BLaER1 treated with 17β-estradiol and CSF1 and Interleukin-3, amounts not matched to agents 10 nM and 100 nM (cell line): ENCODE results near the gene RAPGEF6.

Experiments
- H3K27ac ChIP-seq, 11 experiments: shearing (Covaris generic); formaldehyde crosslinking; 2 replicates each; pipeline ENCODE4 v1.8.1; 2022
- H3K27me3 ChIP-seq, 11 experiments: shearing (Covaris generic); formaldehyde crosslinking; 2 replicates each; pipeline ENCODE4 v1.8.1; 2022
- H3K36me3 ChIP-seq, 11 experiments: shearing (Covaris generic); formaldehyde crosslinking; 2 replicates each; pipeline ENCODE4 v1.8.1; 2022
- H3K4me1 ChIP-seq, 10 experiments: shearing (Covaris generic); formaldehyde crosslinking; 2 replicates each; pipeline ENCODE4 v1.8.1; 2022
- H3K4me2 ChIP-seq, 11 experiments: shearing (Covaris generic); formaldehyde crosslinking; 2 replicates each; pipeline ENCODE4 v1.8.1; 2022
- H3K4me3 ChIP-seq, 10 experiments: shearing (Covaris generic); formaldehyde crosslinking; 2 replicates each; pipeline ENCODE4 v1.8.1; 2022
- H3K9ac ChIP-seq, 11 experiments: shearing (Covaris generic); formaldehyde crosslinking; 2 replicates each; pipeline ENCODE4 v1.8.1; 2022
- H3K9me3 ChIP-seq, 11 experiments: shearing (Covaris generic); formaldehyde crosslinking; replicated peaks in 1 of 11; 2 replicates each; pipeline ENCODE4 v1.8.1; 2022
- H4K20me1 ChIP-seq, 11 experiments: shearing (Covaris generic); formaldehyde crosslinking; 2 replicates each; pipeline ENCODE4 v1.8.1; 2022
- Cebpa-rat ChIP-seq, 11 experiments: shearing (Covaris generic); IDR thresholded peaks; 2 replicates each; pipeline ENCODE4 v1.8.1; 2022

Gene RAPGEF6

DNA sequence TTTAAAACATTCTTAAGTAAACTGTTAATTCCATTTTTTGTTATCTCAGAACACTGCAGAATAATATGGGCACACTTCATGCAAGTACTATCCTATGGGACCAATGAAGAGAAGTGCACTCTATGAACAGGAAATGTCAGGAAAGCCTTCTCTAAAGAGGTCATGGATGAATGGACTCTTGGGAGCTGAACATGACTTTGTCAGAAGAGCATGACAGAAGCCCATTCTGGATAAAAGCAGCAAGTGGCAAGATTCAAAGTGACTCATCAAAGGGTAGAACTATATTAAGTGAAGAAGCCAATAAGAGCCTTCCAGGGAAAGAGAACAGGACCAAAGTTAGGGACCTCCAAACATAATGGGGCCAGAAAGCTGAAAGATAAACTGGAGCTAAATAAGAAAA lies 94.0 kb downstream of the RAPGEF6 start:
- TF ChIP-seq Cebpa-rat (IDR thresholded peaks at IDR 0.05) = no peak
- H3K4me1 ChIP-seq = peaks cover 42 to 66% (median 50%) of the 10 kb centered on the region in 10 experiments
- H4K20me1 ChIP-seq = no peaks in the 10 kb centered on the region; a peak in 1 of 22 replicates
- no peaks in the 10 kb centered on the region for H3K27me3 ChIP-seq
- peak overlapping the region; percentile 8 to 56 (median 42); a peak in 20 of 22 replicates for H3K4me2 ChIP-seq
- no peak overlapping the region for H3K9ac ChIP-seq
- H3K27ac ChIP-seq = peak overlapping the region in 2 of 11 experiments; percentile 17 to 20; a peak in 1 of 22 replicates
- peaks cover 0 to 9% (median 0%) of the 10 kb centered on the region in 11 experiments; a peak in 2 of 22 replicates for H3K9me3 ChIP-seq
- H3K4me3 ChIP-seq = no peak overlapping the region
- H3K36me3 ChIP-seq = peaks cover 44 to 86% (median 52%) of the 10 kb centered on the region in 11 experiments

DNA sequence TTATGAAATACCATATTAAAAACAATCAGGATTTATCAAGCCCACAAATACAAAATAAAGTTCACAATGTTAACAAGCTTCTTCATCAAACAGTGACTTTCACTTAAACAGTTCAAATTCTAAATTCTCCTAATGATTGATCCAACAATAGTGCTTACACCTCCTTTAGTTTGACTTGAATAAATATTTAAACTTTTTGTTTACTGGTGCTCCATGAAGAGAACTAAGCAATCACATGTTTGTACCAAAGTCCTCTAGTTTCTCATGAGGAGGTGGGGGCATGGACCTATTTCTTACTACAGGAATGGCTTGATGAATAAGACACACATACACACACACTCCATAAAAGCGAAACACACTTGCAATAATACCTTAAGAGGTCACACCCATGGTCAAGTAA lies 95.8 kb downstream of the RAPGEF6 start:
- Histone ChIP-seq H3K9ac (no peak overlapping the region), H3K9me3 (0 out of 22 replicates have a peak, but pooled peaks cover 0 to 5% (median 0%) of the 10 kb centered on the region in 11 experiments), H3K4me2 (peak overlapping the region in 1 of 11 experiments; percentile 68; a peak in 1 of 22 replicates), H3K27ac (peak overlapping the region in 2 of 11 experiments; percentile 31 to 44; a peak in 1 of 22 replicates), H3K4me3 (no peak overlapping the region), H4K20me1 (no peaks in the 10 kb centered on the region; a peak in 1 of 22 replicates), H3K4me1 (peaks cover 43 to 76% (median 51%) of the 10 kb centered on the region in 10 experiments), H3K27me3 (no peaks in the 10 kb centered on the region), H3K36me3 (peaks cover 29 to 76% (median 39%) of the 10 kb centered on the region in 11 experiments; a peak in 21 of 22 replicates)
- TF ChIP-seq Cebpa-rat (IDR thresholded peaks at IDR 0.05) = no peak

- Histone ChIP-seq H3K9me3 (0 out of 22 replicates have a peak, but pooled peaks cover 0 to 5% (median 0%) of the 10 kb centered on the region in 11 experiments), H3K9ac (no peak overlapping the region; a peak in 1 of 22 replicates), H3K4me1 (peaks cover 43 to 76% (median 55%) of the 10 kb centered on the region in 10 experiments), H4K20me1 (no peaks in the 10 kb centered on the region; a peak in 1 of 22 replicates), H3K27me3 (no peaks in the 10 kb centered on the region), H3K36me3 (peaks cover 27 to 71% (median 30%) of the 10 kb centered on the region in 11 experiments; a peak in 19 of 22 replicates), H3K27ac (peak overlapping the region in 8 of 11 experiments; percentile 24 to 59 (median 41); a peak in 12 of 22 replicates), H3K4me2 (peak overlapping the region in 9 of 11 experiments; percentile 8 to 73 (median 50); a peak in 17 of 22 replicates), H3K4me3 (no peak overlapping the region)
- TF ChIP-seq Cebpa-rat (IDR thresholded peaks at IDR 0.05) = peak in 7 of 11 experiments; percentile 60 to 96 (median 81); a peak in 11 of 22 replicates
These were observed 96.8 kb downstream of the RAPGEF6 start for GRCh38 chr5:131538177-131538593.

GRCh38 chr5:131536850-131537448 lies 98.1 kb downstream of the RAPGEF6 start:
- no peak overlapping the region for H3K4me3 ChIP-seq
- no peak overlapping the region for H3K9ac ChIP-seq
- H3K27me3 ChIP-seq = no peaks in the 10 kb centered on the region
- 0 out of 22 replicates have a peak, but pooled peaks cover 0 to 5% (median 0%) of the 10 kb centered on the region in 11 experiments for H3K9me3 ChIP-seq
- peak overlapping the region; percentile 23 to 73 (median 50); a peak in 20 of 22 replicates for H3K4me2 ChIP-seq
- peaks cover 21 to 63% (median 32%) of the 10 kb centered on the region in 11 experiments; a peak in 19 of 22 replicates for H3K36me3 ChIP-seq
- TF ChIP-seq Cebpa-rat (IDR thresholded peaks at IDR 0.05) = no peak
- H3K27ac ChIP-seq = peak overlapping the region in 10 of 11 experiments; percentile 9 to 65 (median 40); a peak in 13 of 22 replicates
- no peaks in the 10 kb centered on the region; a peak in 2 of 22 replicates for H4K20me1 ChIP-seq
- H3K4me1 ChIP-seq = peaks cover 48 to 75% (median 55%) of the 10 kb centered on the region in 10 experiments

GRCh38 chr5:131536211-131536826 lies 98.7 kb downstream of the RAPGEF6 start:
- no peak overlapping the region for H3K4me3 ChIP-seq
- H3K27me3 ChIP-seq = no peaks in the 10 kb centered on the region
- H3K36me3 ChIP-seq = peaks cover 15 to 63% (median 29%) of the 10 kb centered on the region in 11 experiments; a peak in 19 of 22 replicates
- H4K20me1 ChIP-seq = no peaks in the 10 kb centered on the region; a peak in 2 of 22 replicates
- peaks cover 43 to 70% (median 51%) of the 10 kb centered on the region in 10 experiments for H3K4me1 ChIP-seq
- peak overlapping the region; percentile 39 to 73 (median 50) for H3K4me2 ChIP-seq
- peak overlapping the region in 3 of 11 experiments; percentile 3 to 30 (median 25); a peak in 2 of 22 replicates for H3K9ac ChIP-seq
- H3K9me3 ChIP-seq = 0 out of 22 replicates have a peak, but pooled peaks cover 0 to 5% (median 0%) of the 10 kb centered on the region in 11 experiments
- TF ChIP-seq Cebpa-rat (IDR thresholded peaks at IDR 0.05) = no peak
- peak overlapping the region in 9 of 11 experiments; percentile 31 to 65 (median 43); a peak in 15 of 22 replicates for H3K27ac ChIP-seq

DNA sequence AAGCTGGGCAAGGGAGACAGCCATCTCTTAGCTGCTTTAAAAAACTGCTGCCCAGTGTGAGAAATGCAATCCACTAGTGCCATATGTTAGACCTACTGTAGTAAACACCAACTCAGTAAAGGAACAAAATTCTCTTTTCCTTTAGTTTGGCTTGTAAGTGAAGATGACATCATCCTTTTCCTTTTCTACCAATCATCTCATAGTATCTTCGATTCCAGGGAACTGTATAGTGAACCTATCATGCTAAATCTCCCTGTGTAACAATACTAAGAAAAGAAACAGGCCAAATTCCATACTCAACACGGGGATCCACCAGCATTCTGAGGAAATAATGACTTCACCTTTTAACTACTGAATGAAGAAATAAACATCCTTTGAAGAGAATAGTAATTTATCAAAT lies 100.1 kb downstream of the RAPGEF6 start:
- no peaks in the 10 kb centered on the region for H3K27me3 ChIP-seq
- no peaks in the 10 kb centered on the region; a peak in 1 of 22 replicates for H4K20me1 ChIP-seq
- peaks cover 30 to 68% (median 38%) of the 10 kb centered on the region in 10 experiments for H3K4me1 ChIP-seq
- 0 out of 22 replicates have a peak, but pooled peaks cover 0 to 5% (median 0%) of the 10 kb centered on the region in 11 experiments for H3K9me3 ChIP-seq
- no peak overlapping the region for H3K4me2 ChIP-seq
- no peak overlapping the region for H3K27ac ChIP-seq
- no peak overlapping the region for H3K4me3 ChIP-seq
- peaks cover 5 to 64% (median 30%) of the 10 kb centered on the region in 11 experiments; a peak in 18 of 22 replicates for H3K36me3 ChIP-seq
- no peak overlapping the region for H3K9ac ChIP-seq
- TF ChIP-seq Cebpa-rat (IDR thresholded peaks at IDR 0.05) = no peak

- Histone ChIP-seq H3K27me3 (no peaks in the 10 kb centered on the region), H3K9ac (no peak overlapping the region), H3K4me1 (peaks cover 40 to 69% (median 46%) of the 10 kb centered on the region in 10 experiments), H4K20me1 (no peaks in the 10 kb centered on the region; a peak in 1 of 22 replicates), H3K9me3 (0 out of 22 replicates have a peak, but pooled peaks cover 0 to 5% (median 0%) of the 10 kb centered on the region in 11 experiments), H3K4me3 (no peak overlapping the region), H3K36me3 (peaks cover 4 to 60% (median 24%) of the 10 kb centered on the region in 11 experiments; a peak in 18 of 22 replicates), H3K27ac (no peak overlapping the region), H3K4me2 (no peak overlapping the region)
- no peak for TF ChIP-seq Cebpa-rat (IDR thresholded peaks at IDR 0.05)
These were observed 101.2 kb downstream of the RAPGEF6 start for GRCh38 chr5:131533836-131534235.

DNA sequence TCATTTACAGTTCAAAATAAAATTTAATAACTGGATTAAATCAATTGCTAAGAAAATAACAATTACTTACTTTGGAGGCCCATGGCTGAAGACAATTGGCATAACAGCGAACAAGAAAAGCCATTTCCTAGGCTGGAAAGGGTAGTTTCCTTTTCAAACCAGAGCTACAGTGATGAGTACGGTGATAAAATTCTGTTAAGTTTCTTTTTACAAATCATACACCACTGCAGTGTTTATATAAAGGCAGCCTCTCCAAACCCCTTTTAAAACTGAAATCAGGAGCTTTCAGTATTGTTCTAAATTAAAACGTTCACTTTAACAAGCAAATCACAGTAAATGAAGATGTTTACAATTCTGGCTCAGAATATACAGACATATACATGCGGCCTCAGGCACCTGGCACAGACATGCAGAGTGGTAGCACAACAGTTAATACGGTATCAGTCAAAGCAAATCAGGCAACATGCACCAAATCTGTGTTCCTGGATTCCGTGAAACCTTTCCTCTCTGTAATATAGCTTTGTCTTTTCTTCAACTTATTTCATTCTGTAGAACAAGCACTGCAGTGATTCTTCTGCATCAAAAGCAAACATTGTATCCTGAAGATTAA lies 102.9 kb downstream of the RAPGEF6 start:
- H3K9me3 ChIP-seq = no peaks in the 10 kb centered on the region
- no peak overlapping the region for H3K9ac ChIP-seq
- H3K4me1 ChIP-seq = peaks cover 33 to 64% (median 36%) of the 10 kb centered on the region in 10 experiments
- no peak overlapping the region for H3K4me3 ChIP-seq
- peak overlapping the region in 5 of 11 experiments; percentile 4 to 44 (median 15); a peak in 5 of 22 replicates for H3K4me2 ChIP-seq
- peaks cover 0 to 43% (median 17%) of the 10 kb centered on the region in 11 experiments; a peak in 13 of 22 replicates for H3K36me3 ChIP-seq
- no peak for TF ChIP-seq Cebpa-rat (IDR thresholded peaks at IDR 0.05)
- H3K27ac ChIP-seq = no peak overlapping the region
- H4K20me1 ChIP-seq = no peaks in the 10 kb centered on the region; a peak in 1 of 22 replicates
- no peaks in the 10 kb centered on the region for H3K27me3 ChIP-seq
